Right atrium auricular region (tissue), 2 donors: ENCODE measurements around the gene RLF. TPM values are rescaled to one million over a fixed set of nuclear protein-coding genes. Genes with fewer than 3 reads are reported as not detected.
"Not testable (repeated sequence)": the region's sequence is repeated elsewhere in the genome, so short reads cannot be mapped to it uniquely, and the experiment has no call there.

ENCODE experiments used
- DNase-seq: peaks from one replicate; pipeline ENCODE4 v3.0.0-alpha.2; 2019; ENCODE audit warnings: low spot score
- H3K27ac ChIP-seq, 2 donors: fragments of 200-600 bp; sonication (generic); 1 replicate in 1 of 2; 2 replicates in 1 of 2; pipeline ENCODE4 v1.5.1; 2016 to 2019
- H3K27me3 ChIP-seq, 2 donors: fragments of 200-600 bp; sonication (generic); one replicate each; pipeline versions ENCODE4 v1.5.1 to v1.6.0; 2017 to 2019
- H3K36me3 ChIP-seq: fragments of 200-600 bp; sonication (generic); one replicate; pipeline ENCODE4 v1.5.1; 2016
- H3K4me1 ChIP-seq, 2 donors: fragments of 200-600 bp; sonication (generic); one replicate each; pipeline versions ENCODE4 v1.5.1 to v1.6.0; 2017 to 2019
- H3K4me3 ChIP-seq, 2 donors: fragments of 200-600 bp; sonication (generic); 1 replicate in 1 of 2; 2 replicates in 1 of 2; pipeline ENCODE4 v1.5.1; 2017 to 2019; ENCODE audit warnings: mild to moderate bottlenecking in 1 of 2, moderate library complexity in 1 of 2
- H3K9me3 ChIP-seq, 2 donors: fragments of 200-600 bp; sonication (generic); one replicate each; pipeline ENCODE4 v1.5.1; 2019
- CTCF ChIP-seq, 2 donors: fragments of 200-600 bp; sonication (generic); IDR thresholded peaks; one replicate each; pipeline ENCODE4 v1.5.1; 2019; ENCODE audit warnings: antibody characterized with exemption in 2 of 2
- total RNA-seq, 2 donors: library from RNA; depleted of rRNA; stranded (reverse); fragments of >200 nt; gene quantifications; one replicate each; pipeline ENCODE4 v1.1.0, GENCODE V29; 2016

The RLF gene
- total RNA-seq, 2 donors from 2014 or later = 11.4 to 12.6 TPM

- peak overlapping the region in 1 of 2 donors; percentile 57 for H3K27ac ChIP-seq
- no peak for TF ChIP-seq CTCF (IDR thresholded peaks at IDR 0.05)
- DNase-seq = no peak
- H3K9me3 ChIP-seq = no peaks in the 10 kb centered on the region
- H3K27me3 ChIP-seq = no peaks in the 10 kb centered on the region
- H3K4me3 ChIP-seq = no peak overlapping the region
- peaks cover 0 to 40% of the 10 kb centered on the region in 2 donors for H3K4me1 ChIP-seq
- H3K36me3 ChIP-seq = peaks cover 14% of the 10 kb centered on the region
Observed at GRCh38 chr1:40187399-40187798, 26.2 kb downstream of the RLF start.

GRCh38 chr1:40194639-40195038 is 33.5 kb downstream of the RLF start:
- H3K27me3 ChIP-seq, H3K9me3 ChIP-seq, H3K27ac ChIP-seq, H3K4me3 ChIP-seq, DNase-seq, H3K4me1 ChIP-seq: not testable (repeated sequence)
- H3K36me3 ChIP-seq = peaks cover 33% of the 10 kb centered on the region

GRCh38 chr1:40197656-40198055 is 36.5 kb downstream of the RLF start:
- peaks cover 19% of the 10 kb centered on the region for H3K36me3 ChIP-seq
- no peak overlapping the region for H3K4me3 ChIP-seq
- no peak for DNase-seq
- no peak for TF ChIP-seq CTCF (IDR thresholded peaks at IDR 0.05)
- no peaks in the 10 kb centered on the region for H3K27me3 ChIP-seq
- no peak overlapping the region for H3K27ac ChIP-seq
- no peaks in the 10 kb centered on the region for H3K9me3 ChIP-seq
- H3K4me1 ChIP-seq = no peaks in the 10 kb centered on the region

GRCh38 chr1:40199126-40199525 is 37.9 kb downstream of the RLF start:
- Histone ChIP-seq H3K4me1 (no peaks in the 10 kb centered on the region), H3K4me3 (no peak overlapping the region), H3K36me3 (peaks cover 19% of the 10 kb centered on the region), H3K9me3 (no peaks in the 10 kb centered on the region), H3K27me3 (no peaks in the 10 kb centered on the region), H3K27ac (no peak overlapping the region)
- TF ChIP-seq CTCF (IDR thresholded peaks at IDR 0.05) = no peak
- no peak for DNase-seq

GRCh38 chr1:40204856-40205255 is 43.7 kb downstream of the RLF start:
- H3K27me3 ChIP-seq = no peaks in the 10 kb centered on the region
- no peaks in the 10 kb centered on the region for H3K9me3 ChIP-seq
- peaks cover 4% of the 10 kb centered on the region for H3K36me3 ChIP-seq
- DNase-seq = no peak
- TF ChIP-seq CTCF (IDR thresholded peaks at IDR 0.05) = no peak
- H3K4me1 ChIP-seq = no peaks in the 10 kb centered on the region
- H3K27ac ChIP-seq = no peak overlapping the region
- no peak overlapping the region for H3K4me3 ChIP-seq

- Histone ChIP-seq H3K4me1 (no peaks in the 10 kb centered on the region), H3K4me3 (no peak overlapping the region), H3K36me3 (peaks cover 9% of the 10 kb centered on the region), H3K27ac (no peak overlapping the region), H3K9me3 (no peaks in the 10 kb centered on the region), H3K27me3 (no peaks in the 10 kb centered on the region)
- no peak for DNase-seq
- no peak for TF ChIP-seq CTCF (IDR thresholded peaks at IDR 0.05)
Observed at GRCh38 chr1:40210511-40211204, 49.5 kb downstream of the RLF start.
